ENCODE results near the gene SERINC5. TPM values are rescaled to one million over a fixed set of nuclear protein-coding genes. Genes with fewer than 3 reads are reported as not detected.
"Not testable (repeated sequence)": the region's sequence is repeated elsewhere in the genome, so short reads cannot be mapped to it uniquely, and the experiment has no call there.

The SERINC5 gene
- total RNA-seq, 2 experiments from 2014 or later, result 26.5 to 27.8 TPM

DNA sequence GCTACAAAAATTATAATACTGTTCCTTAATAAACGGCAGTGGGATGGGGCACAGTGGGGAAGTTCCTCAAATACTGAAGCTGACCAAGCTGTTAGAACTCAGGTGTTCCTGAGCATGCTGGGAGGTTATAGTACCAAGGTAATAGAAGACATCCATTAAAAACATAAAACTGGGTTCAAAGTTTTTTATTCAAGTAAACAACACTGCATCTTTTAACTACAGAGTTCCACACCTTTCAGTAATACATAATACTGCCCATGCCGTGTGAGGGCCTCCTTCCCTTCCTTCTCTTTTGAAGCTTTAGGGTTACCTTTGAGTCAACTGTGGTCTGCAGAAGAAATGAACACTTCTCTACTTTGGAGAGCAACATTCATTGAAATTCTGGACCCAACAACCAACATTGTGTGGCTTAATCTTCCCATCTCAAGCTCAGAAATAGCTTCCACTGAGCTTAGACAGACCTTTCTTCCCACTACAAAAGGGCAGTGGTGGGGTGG lies 43.6 kb downstream of the SERINC5 start:
- ChIA-PET POLR2A (interaction anchor here (0.6 to 1.5 kb wide), 3 partner anchors 18 to 110 kb away, joined by 3 to 6 read pairs (median 4); partner anchors contain the start of gene SERINC5), CTCF (interaction anchor here (1.1 kb wide), 2 partner anchors 16 to 33 kb away, joined by 3 read pairs; no protein-coding TSS in a partner anchor)

DNA sequence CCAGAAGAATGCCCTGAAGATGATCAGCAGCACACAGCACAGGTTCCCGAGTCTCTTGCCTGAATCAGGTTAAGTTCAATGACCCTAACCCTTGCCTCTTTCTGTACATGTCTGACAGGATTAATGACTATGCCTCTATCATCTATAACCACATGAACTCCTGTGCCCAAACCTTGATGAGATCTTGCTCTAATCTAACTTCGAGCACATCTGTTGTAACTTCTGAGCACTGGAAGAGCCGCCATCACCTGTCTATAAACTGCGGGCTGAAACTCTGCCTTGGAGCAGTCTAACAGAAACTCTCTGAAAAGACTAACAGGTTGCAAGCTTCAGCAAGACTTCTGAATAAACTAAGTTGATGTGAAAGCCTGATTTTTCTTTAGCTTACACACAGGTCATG lies 44.5 kb downstream of the SERINC5 start:
- CTCF ChIA-PET, result no interaction called here
- POLR2A ChIA-PET, result interaction anchor here (1.5 kb wide), 1 partner anchor 44 kb away, joined by 6 read pairs; the partner anchor contains the start of gene SERINC5

DNA sequence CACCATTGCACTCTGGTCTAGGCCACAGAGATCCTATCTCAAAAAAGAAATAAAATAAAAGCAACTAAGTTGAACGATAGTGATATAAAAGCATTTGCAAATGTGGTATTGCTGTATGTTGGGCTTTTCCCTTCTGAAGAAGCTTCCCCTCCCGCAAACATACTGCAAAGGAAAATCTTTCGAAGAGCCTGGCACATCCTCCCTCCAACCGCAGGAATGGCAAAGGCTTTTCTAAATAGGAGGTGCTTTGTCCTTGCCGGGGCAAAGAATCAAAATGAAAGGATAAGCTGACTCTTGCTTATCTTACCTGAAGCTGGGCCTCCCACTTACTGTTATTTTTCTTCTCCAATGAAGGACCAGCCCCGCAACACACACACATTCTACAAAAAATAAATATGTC lies 45.8 kb downstream of the SERINC5 start:
- ChIA-PET CTCF (no interaction called here), POLR2A (no interaction called here)

DNA sequence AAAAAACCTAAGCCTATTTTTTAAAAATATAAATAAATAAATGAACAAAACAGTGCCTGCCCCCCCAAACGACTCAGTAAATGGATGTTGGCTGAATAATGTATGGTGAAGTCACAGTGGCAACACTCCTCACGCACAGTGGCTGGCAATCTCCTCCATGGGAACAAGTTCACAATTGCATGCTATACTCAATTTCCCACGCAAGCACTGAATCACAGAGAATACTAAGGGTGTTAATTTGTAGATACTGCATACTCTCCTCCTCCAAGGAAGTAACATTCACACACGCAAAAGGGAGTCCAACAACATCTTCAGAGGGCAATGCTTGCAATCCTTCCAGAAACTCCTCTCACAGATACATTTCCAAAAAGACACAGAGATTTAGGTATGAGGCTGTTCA lies 47.5 kb downstream of the SERINC5 start:
- POLR2A ChIA-PET, result no interaction called here
- CTCF ChIA-PET, result interaction anchor here (1.0 kb wide), 1 partner anchor 9 kb away, joined by 3 read pairs; no protein-coding TSS in a partner anchor

DNA sequence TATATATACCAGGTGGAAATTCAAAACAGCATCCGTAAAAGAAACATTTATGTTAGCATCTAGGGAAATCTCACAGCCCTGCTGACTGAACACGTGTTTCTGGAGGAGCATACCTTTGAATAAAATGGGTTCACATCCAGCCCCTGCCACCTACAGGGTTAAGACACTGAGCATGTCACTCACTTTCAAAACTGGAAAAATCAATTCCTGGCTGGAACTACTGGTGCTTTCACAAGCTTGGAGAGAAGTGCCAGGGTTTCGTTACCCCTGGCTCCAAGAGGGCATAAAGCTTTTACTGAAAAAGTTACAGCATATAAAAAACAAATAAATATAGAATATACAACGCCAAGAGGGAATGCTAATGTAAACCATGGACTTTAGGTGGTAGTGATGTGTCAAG lies 48.0 kb downstream of the SERINC5 start:
- ChIA-PET CTCF (no interaction called here), POLR2A (no interaction called here)

DNA sequence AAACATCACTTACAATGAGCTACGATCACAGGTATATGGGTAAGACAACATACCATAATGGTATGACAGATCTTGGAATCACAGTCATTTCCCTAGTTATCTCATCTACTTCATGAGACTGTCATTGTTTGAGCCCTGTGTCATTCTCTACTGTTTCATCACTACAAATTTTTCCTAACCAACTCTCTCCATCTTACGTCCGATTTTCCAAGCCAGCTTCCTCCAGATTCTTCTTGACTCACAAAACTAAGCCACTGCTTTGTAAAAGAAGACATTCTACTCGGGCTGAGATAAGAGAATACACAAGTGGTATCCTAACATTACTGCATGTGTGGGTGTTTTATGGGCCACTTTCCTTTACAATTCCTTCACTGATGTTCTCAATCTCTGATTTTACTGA lies 49.6 kb downstream of the SERINC5 start:
- CTCF ChIA-PET, result interaction anchor here (0.9 to 1.9 kb wide), 4 partner anchors 9 to 50 kb away, joined by 3 to 5 read pairs (median 4); no protein-coding TSS in a partner anchor
- POLR2A ChIA-PET, result interaction anchor here (1.0 kb wide), 1 partner anchor 50 kb away, joined by 5 read pairs; no protein-coding TSS in a partner anchor

DNA sequence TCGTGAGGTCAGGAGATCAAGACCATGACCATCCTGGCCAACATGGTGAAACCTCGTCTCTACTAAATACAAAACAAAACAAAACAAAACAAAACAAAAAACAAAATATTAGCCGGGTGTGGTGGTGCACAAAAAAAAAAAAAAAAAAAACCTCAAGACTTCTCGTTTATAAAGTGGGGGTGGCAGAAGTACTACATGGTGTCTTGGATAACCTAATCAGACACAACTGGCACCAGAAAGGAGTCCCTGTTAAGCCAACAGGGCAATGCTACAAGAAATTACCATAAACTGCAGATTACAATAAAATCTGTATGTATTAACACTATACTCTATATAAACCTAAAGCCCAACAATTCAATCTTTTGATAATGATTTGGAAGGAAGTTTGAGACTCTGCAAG lies 50.0 kb downstream of the SERINC5 start:
- CTCF ChIA-PET, result interaction anchor here (0.9 to 1.9 kb wide), 6 partner anchors 9 to 50 kb away, joined by 3 to 5 read pairs (median 4); no protein-coding TSS in a partner anchor
- POLR2A ChIA-PET, result interaction anchor here (1.0 kb wide), 1 partner anchor 51 kb away, joined by 5 read pairs; no protein-coding TSS in a partner anchor

DNA sequence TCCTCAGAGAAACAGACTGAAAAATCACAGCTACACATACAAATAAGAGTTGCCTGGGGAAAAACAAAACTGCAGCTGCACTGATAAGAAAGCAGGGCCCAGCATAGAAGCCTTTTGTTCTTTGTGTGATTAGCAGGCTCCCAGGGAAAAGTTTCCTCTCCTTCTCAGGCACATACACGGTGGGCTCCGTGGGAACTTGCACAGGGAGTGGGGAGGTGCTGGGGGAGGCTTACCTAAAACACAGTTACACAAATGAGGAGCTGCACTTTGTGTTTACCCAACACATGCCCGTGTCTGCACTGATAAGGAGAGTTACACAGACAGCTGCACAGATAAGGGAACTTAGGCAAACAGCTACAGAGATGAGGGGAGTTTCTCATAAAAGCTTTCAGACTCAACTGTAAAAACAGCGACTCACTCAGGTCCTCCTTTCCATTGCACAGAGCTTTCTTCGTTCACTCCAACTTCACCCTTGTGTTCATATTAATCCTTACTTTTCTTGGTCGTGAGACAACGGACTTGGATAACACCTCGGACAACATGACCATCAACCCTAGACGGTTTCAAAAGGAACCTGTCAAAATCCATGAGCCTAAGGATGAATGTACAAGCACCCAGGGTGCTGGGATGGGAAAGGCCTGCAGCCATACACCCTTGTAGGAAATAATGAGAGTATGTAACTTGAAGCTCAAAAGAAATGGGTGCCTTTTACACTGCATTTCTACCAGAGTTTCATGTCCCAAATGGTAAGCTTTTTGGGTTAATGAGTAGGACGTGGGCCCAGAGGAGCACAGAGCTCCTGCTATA lies 50.8 kb downstream of the SERINC5 start:
- POLR2A ChIA-PET, result no interaction called here
- CTCF ChIA-PET, result interaction anchor here (0.8 to 1.9 kb wide), 6 partner anchors 11 to 99 kb away, joined by 3 to 5 read pairs (median 4); no protein-coding TSS in a partner anchor

DNA sequence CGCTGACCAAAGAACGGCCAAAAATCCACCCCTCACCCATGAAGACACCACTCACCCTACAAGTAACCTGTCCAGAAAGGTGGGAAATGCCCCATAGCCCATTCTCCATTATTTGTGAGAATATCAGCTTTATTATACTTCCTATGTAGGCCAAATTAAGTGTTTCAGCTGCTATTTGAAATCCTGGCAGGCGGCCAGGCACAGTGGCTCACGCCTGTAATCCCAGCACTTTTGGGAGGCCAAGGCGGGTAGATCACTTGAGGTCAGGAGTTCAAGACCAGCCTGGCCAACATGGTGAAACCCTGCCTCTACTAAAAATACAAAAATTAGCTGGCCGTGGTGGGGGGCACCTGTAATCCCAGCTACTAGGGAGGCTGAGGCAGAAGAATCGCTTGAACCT lies 54.1 kb downstream of the SERINC5 start:
- CTCF ChIA-PET, POLR2A ChIA-PET: not testable (repeated sequence)

DNA sequence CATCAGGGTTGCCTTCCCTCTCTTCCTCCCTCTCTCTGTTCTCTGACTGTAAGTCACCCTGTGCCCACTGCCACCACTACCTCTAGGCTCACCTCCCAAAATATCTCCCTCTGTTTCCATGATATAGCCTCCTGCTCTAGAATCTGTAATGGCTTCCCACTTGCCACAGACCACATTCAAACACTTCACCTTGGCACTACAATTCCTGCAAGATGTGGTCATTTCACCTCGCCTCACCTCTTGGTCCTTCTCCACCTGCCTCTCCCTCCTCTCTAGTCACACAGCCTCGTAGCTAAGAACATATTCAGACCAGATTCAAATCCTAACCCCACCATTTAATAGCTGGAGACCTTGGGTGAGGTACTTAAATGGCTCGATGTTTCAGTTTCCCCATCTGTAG lies 56.9 kb downstream of the SERINC5 start:
- CTCF ChIA-PET, result no interaction called here
- POLR2A ChIA-PET, result no interaction called here

DNA sequence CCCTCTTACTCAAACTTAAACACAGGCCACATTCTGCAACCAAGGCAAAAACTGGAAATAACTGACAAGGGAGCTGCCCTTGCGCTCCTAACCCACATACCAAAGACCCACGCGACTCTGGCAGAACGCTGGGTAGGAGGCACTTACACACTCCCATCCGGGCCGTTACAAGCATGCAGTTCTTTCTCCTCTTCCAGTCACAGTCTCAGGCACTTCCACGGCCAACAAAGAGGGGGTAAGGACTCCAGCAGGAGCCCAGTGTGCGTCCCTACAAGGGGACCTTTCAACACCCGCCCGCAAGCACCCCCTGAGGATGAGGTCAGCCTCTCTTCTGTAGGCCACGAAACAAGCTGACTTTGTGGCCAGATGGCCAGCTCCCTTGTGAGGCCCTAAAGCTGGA lies 57.4 kb downstream of the SERINC5 start:
- POLR2A ChIA-PET, result no interaction called here

DNA sequence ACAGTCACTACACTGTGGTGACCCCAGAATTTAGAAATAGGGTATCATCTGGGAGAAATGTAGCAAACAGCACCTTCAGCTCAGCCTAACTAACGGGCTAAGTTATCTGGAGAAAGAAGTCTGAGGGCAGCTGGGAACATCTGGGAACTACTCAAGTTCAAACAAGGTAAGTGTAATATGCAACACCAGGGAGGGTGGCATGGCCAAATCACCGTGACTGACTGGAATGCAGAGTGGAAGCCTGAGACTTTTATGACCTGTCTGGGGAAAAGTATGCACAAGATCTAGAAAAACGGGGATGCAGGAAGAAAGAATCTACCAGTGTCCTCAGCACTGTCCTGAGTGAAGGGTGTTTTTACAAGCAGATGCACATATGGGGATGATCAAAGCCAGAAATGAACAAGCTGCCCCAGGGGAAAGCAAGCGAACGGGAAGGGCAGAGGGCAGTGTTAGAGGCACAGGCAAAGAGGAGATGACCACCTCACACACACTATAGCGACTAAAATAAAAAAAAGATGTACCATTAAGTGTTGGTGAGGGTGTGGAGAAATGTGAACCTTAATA lies 59.9 kb downstream of the SERINC5 start:
- POLR2A ChIA-PET, result no interaction called here
- CTCF ChIA-PET, result interaction anchor here (0.6 to 1.2 kb wide), 2 partner anchors 17 to 20 kb away, joined by 3 to 6 read pairs; no protein-coding TSS in a partner anchor

More for the DNA sequence above, 57.4 kb downstream of the SERINC5 start:
- CTCF ChIA-PET, result no interaction called here

DNA sequence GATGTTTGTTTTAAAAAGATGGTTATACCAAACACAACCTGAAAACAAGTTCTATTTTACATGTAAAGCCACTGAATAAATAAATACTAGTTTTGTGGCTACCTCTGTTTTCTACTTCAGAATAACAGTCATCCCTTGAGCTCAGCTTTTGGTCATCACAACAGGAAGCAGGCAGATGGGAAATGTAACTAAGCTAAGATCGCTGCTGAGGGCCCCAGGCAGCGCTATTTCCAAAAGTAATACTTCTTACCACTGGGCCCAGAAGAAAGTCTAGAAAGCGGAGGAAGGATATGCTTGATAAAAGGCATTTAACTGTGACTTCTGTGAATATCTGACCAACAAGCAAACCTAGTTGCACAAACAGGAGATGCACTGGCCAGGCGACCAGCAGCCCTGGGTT lies 61.4 kb downstream of the SERINC5 start:
- ChIA-PET CTCF (interaction anchor here (1.3 kb wide), 2 partner anchors 11 to 22 kb away, joined by 5 read pairs; no protein-coding TSS in a partner anchor), POLR2A (interaction anchor here (0.5 to 0.9 kb wide), 2 partner anchors 18 to 61 kb away, joined by 4 read pairs; no protein-coding TSS in a partner anchor)

DNA sequence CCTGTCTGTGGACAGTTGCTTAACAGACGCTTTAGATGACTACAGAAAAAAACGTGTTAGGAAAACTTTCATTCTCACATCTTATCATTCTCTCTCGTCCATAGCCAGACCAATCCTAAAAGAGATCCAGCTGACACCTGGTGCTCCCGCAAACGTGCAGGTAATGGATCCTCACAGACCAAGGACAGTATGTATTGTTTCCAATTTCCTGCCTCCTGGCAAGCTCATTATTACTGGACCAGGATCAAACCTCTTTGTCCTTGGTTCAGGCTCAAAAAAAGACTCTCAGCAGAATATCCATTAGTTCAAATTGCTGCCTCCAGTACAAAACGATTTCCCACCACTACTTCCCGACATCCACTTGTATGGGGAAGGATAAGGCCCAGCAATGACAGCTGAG lies 62.4 kb downstream of the SERINC5 start:
- CTCF ChIA-PET, result interaction anchor here (0.7 to 1.3 kb wide), 3 partner anchors 8 to 25 kb away, joined by 4 to 7 read pairs (median 5); no protein-coding TSS in a partner anchor
- POLR2A ChIA-PET, result interaction anchor here (4.3 kb wide), 1 partner anchor 62 kb away, joined by 29 read pairs; the partner anchor contains the start of gene SERINC5

DNA sequence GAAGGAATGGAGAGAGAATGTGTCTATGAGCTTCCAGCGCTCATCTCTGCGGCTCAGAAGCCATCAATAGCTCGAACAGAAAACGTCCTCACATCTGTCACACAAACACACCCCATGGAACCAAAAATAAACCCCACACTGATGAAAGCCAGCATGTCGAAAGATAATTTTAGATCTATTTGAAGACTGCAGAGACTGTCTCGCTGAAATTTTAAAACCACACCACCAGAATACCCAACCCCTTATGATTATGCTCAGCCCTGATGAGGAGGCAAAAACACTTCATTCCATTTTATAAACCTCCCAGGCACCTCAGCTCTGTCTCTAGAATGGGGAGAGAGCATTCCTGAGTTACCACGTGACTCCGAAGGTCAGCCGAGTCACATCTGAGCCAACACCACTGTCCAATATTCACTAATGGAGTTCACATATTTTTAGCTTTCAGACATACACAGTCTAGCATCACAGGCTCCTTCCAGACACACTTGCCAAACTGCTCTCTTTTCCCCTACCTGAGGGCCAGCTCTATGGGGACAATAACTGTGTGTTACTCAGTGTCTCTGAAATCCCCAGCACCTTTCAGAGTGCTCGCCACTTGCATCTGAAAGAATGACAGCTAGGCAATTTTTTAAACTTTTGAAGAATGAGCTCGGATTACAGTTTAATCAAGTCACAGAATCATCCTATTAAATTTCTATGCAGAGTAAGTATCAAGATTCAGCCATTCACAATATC lies 63.2 kb downstream of the SERINC5 start:
- POLR2A ChIA-PET, result interaction anchor here (4.3 kb wide), 1 partner anchor 63 kb away, joined by 29 read pairs; the partner anchor contains the start of gene SERINC5
- CTCF ChIA-PET, result interaction anchor here (0.7 to 1.3 kb wide), 6 partner anchors 10 to 115 kb away, joined by 3 to 7 read pairs (median 4); no protein-coding TSS in a partner anchor

DNA sequence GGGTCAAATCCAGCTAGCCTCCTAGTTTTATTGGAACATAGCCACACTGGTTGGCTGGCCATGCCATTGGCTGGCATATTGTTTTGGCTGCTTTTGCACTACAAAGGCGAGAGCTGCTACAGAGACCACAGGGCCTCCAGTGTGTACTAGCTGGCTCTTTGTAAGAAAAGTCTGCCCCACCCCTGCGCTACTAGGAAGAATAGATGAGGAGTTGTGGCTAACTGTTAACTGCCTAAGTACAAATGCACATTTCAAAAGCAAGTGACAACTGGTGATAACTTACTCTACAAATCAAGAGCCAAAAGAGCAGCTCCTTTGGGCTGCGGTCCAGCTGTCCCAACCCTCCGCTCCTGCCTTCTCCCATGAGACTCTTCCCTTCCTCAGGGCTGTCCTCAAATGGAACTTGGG lies 63.9 kb downstream of the SERINC5 start:
- ChIA-PET POLR2A (interaction anchor here (4.3 kb wide), 1 partner anchor 64 kb away, joined by 29 read pairs; the partner anchor contains the start of gene SERINC5), CTCF (interaction anchor here (0.6 to 1.2 kb wide), 5 partner anchors 11 to 116 kb away, joined by 3 to 4 read pairs (median 3); no protein-coding TSS in a partner anchor)

DNA sequence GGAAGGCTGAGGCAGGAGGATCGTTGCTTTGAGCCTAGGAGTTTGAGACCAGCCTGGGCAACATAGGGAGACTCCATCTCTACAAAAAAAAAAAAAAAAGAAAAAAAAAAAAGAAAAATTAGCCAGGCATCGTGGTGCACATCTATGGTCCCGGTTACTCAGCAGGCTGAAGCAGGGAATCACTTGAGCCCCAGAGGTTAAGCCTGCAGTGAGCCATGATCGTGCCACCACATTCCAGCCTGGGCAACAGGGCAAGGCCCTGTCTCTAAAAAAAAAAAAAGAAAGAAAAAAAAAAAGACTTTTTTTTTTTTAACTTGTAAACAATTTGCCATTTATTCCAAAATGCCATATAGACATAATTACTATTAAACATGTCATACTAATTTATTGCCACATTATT lies 64.5 kb downstream of the SERINC5 start:
- POLR2A ChIA-PET, result interaction anchor here (4.3 kb wide), 1 partner anchor 64 kb away, joined by 29 read pairs; the partner anchor contains the start of gene SERINC5
- CTCF ChIA-PET, result interaction anchor here (0.7 to 1.2 kb wide), 3 partner anchors 9 to 63 kb away, joined by 3 read pairs; no protein-coding TSS in a partner anchor

DNA sequence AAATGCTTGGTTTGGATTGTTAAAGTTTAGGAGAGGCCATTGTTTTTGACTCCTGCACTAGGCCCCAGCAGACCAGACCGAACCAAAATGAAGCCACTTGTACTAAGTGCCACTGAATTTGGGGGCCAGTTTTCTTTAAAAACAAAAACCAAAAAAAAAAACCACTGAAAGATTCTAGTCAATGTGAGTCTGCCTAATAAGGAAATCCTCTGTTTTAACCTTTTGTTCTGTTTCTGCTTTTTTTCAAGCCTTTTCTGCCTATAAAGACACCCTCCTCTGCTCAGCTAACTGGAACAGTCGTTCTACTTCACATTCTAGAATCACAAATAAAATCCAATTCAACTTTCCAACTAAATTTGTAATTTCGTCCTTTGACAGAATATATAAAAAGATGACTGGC lies 64.9 kb downstream of the SERINC5 start:
- ChIA-PET CTCF (interaction anchor here (0.7 to 1.3 kb wide), 4 partner anchors 8 to 61 kb away, joined by 3 to 5 read pairs (median 3); no protein-coding TSS in a partner anchor), POLR2A (interaction anchor here (4.3 kb wide), 1 partner anchor 65 kb away, joined by 29 read pairs; the partner anchor contains the start of gene SERINC5)
